GM13976 (cell line): Measurements from ENCODE around the gene DSC2.

Experiments
- DNase-seq: peaks from one replicate; pipeline ENCODE4 v3.0.0; 2012; ENCODE audit warnings: low spot score
- CTCF ChIP-seq: IDR thresholded peaks from 2 replicates; pipeline ENCODE4 v1.5.1; 2012; ENCODE audit warnings: borderline replicate concordance, mild to moderate bottlenecking; ENCODE audit not compliant: insufficient read depth; ENCODE audit errors: extremely low read depth, missing control alignments, control extremely low read depth
- in situ Hi-C: fragments of 300-500 bp; cut with MboI; formaldehyde crosslinking; loops from one replicate; pipeline ENCODE4 v1.12.0; 2022; ENCODE audit warnings: low sequenced_read_pairs, mixed read lengths, inconsistent platforms; ENCODE audit not compliant: unreplicated experiment

The DSC2 gene

GRCh38 chr18:31061945-31062344 is 40.3 kb downstream of the DSC2 start:
- TF ChIP-seq CTCF = no peak
- in situ Hi-C loops = no loop called here
- DNase-seq = no peak

- in situ Hi-C loops = no loop called here
- no peak for DNase-seq
- TF ChIP-seq CTCF = no peak
These were observed 43.3 kb downstream of the DSC2 start for GRCh38 chr18:31058897-31059296.

DNA sequence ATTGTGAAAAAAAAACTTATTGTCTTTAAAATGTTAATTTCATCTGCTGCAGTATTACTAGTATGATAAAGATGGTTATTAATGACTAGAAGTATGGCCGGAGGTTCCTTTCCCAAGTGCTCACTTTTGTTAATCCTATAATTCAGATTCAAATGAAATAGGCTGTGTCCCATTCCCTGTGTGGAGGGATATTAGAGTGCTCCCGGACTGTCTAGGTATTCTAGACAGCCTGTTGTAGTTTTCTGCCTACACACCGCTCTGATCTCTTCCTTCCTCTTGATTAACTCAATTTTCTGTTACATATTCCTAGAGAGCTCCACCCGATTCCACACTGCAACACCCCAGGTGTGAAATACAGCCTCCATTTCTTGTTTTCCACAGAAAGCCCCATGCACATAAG is 44.3 kb downstream of the DSC2 start:
- in situ Hi-C loops = no loop called here
- TF ChIP-seq CTCF = no peak
- no peak for DNase-seq

- no peak for TF ChIP-seq CTCF
- no peak for DNase-seq
- in situ Hi-C loops = no loop called here
These were observed 45.2 kb downstream of the DSC2 start for GRCh38 chr18:31057051-31057450.

DNA sequence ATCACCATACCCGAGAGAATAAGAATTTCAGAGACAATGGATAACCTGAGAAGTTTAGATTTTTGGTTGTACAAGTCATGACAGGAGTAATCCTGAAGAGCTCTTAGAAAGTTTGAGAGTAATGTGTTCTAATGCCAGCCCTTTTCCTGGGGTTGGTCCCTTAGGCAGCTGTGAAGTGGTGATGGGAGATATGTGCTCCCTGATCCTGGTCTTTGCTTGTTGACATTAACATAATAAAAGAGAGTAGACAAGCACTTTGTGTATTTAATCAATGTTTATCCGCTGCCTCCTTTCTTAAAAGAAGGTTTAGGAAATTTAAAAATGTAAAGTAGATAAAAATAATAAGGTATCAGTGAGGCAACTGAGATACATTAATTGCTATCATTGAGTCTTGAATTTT is 45.9 kb downstream of the DSC2 start:
- DNase-seq = no peak
- TF ChIP-seq CTCF = no peak
- in situ Hi-C loops = no loop called here

DNA sequence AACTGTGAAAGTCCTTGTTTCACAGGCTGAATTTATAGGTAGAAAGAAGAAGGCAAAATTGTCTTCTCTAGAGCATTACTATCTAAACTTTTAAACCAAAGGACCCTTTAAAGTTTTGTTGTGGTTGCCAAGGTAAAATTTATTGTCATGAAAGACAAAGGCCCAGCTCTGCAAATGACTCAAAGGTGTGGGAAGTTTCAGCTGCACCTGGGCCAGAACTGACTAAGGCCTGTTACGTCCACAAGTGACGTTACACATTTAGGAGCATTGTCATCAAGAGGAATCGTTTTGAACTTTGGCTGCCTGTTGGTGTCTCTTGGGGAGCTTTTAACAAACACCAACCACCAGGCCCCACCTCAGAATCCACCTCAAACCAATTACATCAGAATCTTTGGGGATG is 51.6 kb downstream of the DSC2 start:
- no peak for TF ChIP-seq CTCF
- no peak for DNase-seq
- in situ Hi-C loops = no loop called here

- TF ChIP-seq CTCF = no peak
- no peak for DNase-seq
- in situ Hi-C loops = no loop called here
These were observed 53.0 kb downstream of the DSC2 start for GRCh38 chr18:31049189-31049588.
